ENCODE results near the gene UBE3A. TPM values are rescaled to one million over a fixed set of nuclear protein-coding genes. Genes with fewer than 3 reads are reported as not detected.

The UBE3A gene
- total RNA-seq, 1 experiment from 2014 or later, result 104 TPM

- CTCF ChIA-PET, result no interaction called here
- Histone ChIP-seq H3K27ac (ENCODE audit: low read depth, low read length) (no peak overlapping the region), H3K36me3 (ENCODE audit: control insufficient read depth in 1 of 2, insufficient read depth in 2 of 2, low read length in 2 of 2) (no peaks in the 10 kb centered on the region), H4K20me1 (ENCODE audit: insufficient read depth) (no peaks in the 10 kb centered on the region), H3K27me3 (ENCODE audit: insufficient read depth, low read length) (no peaks in the 10 kb centered on the region), H3K9ac (ENCODE audit: low read length) (no peak overlapping the region), H3K4me1 (ENCODE audit: control insufficient read depth in 1 of 2, insufficient read depth in 2 of 2, low read length in 2 of 2) (0 out of 4 replicates have a peak, but pooled peaks cover 0 to 3% of the 10 kb centered on the region in 2 experiments), H3K79me2 (ENCODE audit: insufficient read depth, low read length) (no peaks in the 10 kb centered on the region), H3K9me2 (ENCODE audit: insufficient read depth) (no peaks in the 10 kb centered on the region), H2AFZ (ENCODE audit: low read depth, low read length, poor library complexity, severe bottlenecking) (no peak overlapping the region), H3K9me3 (ENCODE audit: control insufficient read depth in 1 of 2, insufficient read depth in 1 of 2, low read depth in 1 of 2, low read length in 2 of 2) (no peaks in the 10 kb centered on the region), H3K4me2 (ENCODE audit: low read length) (no peak overlapping the region), H3K4me3 (replicated peaks in 1 of 2; ENCODE audit: low read depth in 1 of 2, low read length in 2 of 2) (no peak overlapping the region)
- no peak for TF ChIP-seq ATF3 (IDR thresholded peaks at IDR 0.05)
- no peak for TF ChIP-seq MAX (IDR thresholded peaks at IDR 0.05)
- RAD21 ChIA-PET (ENCODE audit: low non-redundant PET in 1 of 2, low total read pairs in 2 of 2, uncharacterized antibody in 2 of 2, unreplicated experiment in 2 of 2), result no interaction called here
- BruUV-seq (replicated peaks), result no TSS peak
- POLR2A ChIA-PET, result no interaction called here
- intact Hi-C loops (cut with micrococcal nuclease), result no loop called here
- ATAC-seq, result no peak
- no peak for DNase-seq (ENCODE audit: low read depth, low spot score)
Observed at GRCh38 chr15:25477816-25478215, 39.0 kb upstream of the UBE3A start.

GRCh38 chr15:25474251-25474650, 35.4 kb upstream of the UBE3A start:
- no peak overlapping the region for H3K4me3 ChIP-seq (replicated peaks in 1 of 2; ENCODE audit: low read depth in 1 of 2, low read length in 2 of 2)
- ATAC-seq, result no peak
- no TSS peak for BruUV-seq (replicated peaks)
- H3K4me1 ChIP-seq (ENCODE audit: control insufficient read depth in 1 of 2, insufficient read depth in 2 of 2, low read length in 2 of 2), result no peaks in the 10 kb centered on the region
- H3K27ac ChIP-seq (ENCODE audit: low read depth, low read length), result no peak overlapping the region
- no peak overlapping the region for H3K9ac ChIP-seq (ENCODE audit: low read length)
- no peaks in the 10 kb centered on the region for H4K20me1 ChIP-seq (ENCODE audit: insufficient read depth)
- no peaks in the 10 kb centered on the region for H3K36me3 ChIP-seq (ENCODE audit: control insufficient read depth in 1 of 2, insufficient read depth in 2 of 2, low read length in 2 of 2)
- H3K4me2 ChIP-seq (ENCODE audit: low read length), result no peak overlapping the region
- no peaks in the 10 kb centered on the region for H3K9me3 ChIP-seq (ENCODE audit: control insufficient read depth in 1 of 2, insufficient read depth in 1 of 2, low read depth in 1 of 2, low read length in 2 of 2)
- H3K79me2 ChIP-seq (ENCODE audit: insufficient read depth, low read length), result no peaks in the 10 kb centered on the region
- no peak for TF ChIP-seq SP1 (IDR thresholded peaks at IDR 0.05; ENCODE audit: low read depth)
- TF ChIP-seq EZH2 (IDR thresholded peaks at IDR 0.05), result no peak
- TF ChIP-seq REST (IDR thresholded peaks at IDR 0.05; ENCODE audit: low read depth), result no peak
- TF ChIP-seq POLR2AphosphoS5 (IDR thresholded peaks at IDR 0.05; ENCODE audit: low read depth, low read length), result no peak
- TF ChIP-seq CBX3 (IDR thresholded peaks at IDR 0.05; ENCODE audit: low read depth), result no peak
- no peak for TF ChIP-seq JUND (IDR thresholded peaks at IDR 0.05)
- no peak for TF ChIP-seq YY1 (IDR thresholded peaks at IDR 0.05; ENCODE audit: extremely low read depth, insufficient replicate concordance, low read depth, low read length)
- no peak for TF ChIP-seq SIN3A (IDR thresholded peaks at IDR 0.05; ENCODE audit: low read depth)
- no peak for TF ChIP-seq ELF1 (IDR thresholded peaks at IDR 0.05; ENCODE audit: borderline replicate concordance, low read depth)
- TF ChIP-seq ZBTB33 (IDR thresholded peaks at IDR 0.05; ENCODE audit: extremely low read depth, insufficient replicate concordance, low read length), result no peak
- no peak for TF ChIP-seq CEBPB (IDR thresholded peaks at IDR 0.05; ENCODE audit: low read depth)
- no peak for TF ChIP-seq SRF (IDR thresholded peaks at IDR 0.05; ENCODE audit: low read depth)
- no peak for TF ChIP-seq POLR2A (IDR thresholded peaks at IDR 0.05; ENCODE audit: borderline replicate concordance, extremely low read depth, insufficient read depth, insufficient read length)
- ChIA-PET CTCF (no interaction called here), RAD21 (ENCODE audit: low non-redundant PET in 1 of 2, low total read pairs in 2 of 2, uncharacterized antibody in 2 of 2, unreplicated experiment in 2 of 2) (no interaction called here), POLR2A (no interaction called here)
- intact Hi-C loops (cut with micrococcal nuclease), result no loop called here
- H3K27me3 ChIP-seq (ENCODE audit: insufficient read depth, low read length), result no peaks in the 10 kb centered on the region
- no peaks in the 10 kb centered on the region for H3K9me2 ChIP-seq (ENCODE audit: insufficient read depth)
- no peak for DNase-seq (ENCODE audit: low read depth, low spot score)
- no peak overlapping the region for H2AFZ ChIP-seq (ENCODE audit: low read depth, low read length, poor library complexity, severe bottlenecking)
